Activated T-cell treated with anti-CD3 and anti-CD28 coated beads for 48 hours (primary cell): ENCODE data around the gene COMMD10.

Experiments used
- DNase-seq: peaks from one replicate; pipeline ENCODE4 v3.0.0-alpha.2; 2020; ENCODE audit warnings: low read depth

COMMD10 gene

GRCh38 chr5:116292321-116292720 is 207.5 kb downstream of the COMMD10 start:
- no peak for DNase-seq

- no peak for DNase-seq
Measured at GRCh38 chr5:116296335-116297072, 211.7 kb downstream of the COMMD10 start.

- DNase-seq, result no peak
Measured at GRCh38 chr5:116297296-116297814, 212.5 kb downstream of the COMMD10 start.

GRCh38 chr5:116299746-116300640 is 215.2 kb downstream of the COMMD10 start:
- no peak for DNase-seq

GRCh38 chr5:116301110-116301509 is 216.3 kb downstream of the COMMD10 start:
- DNase-seq, result no peak

GRCh38 chr5:116303340-116303739 is 218.5 kb downstream of the COMMD10 start:
- no peak for DNase-seq

- DNase-seq, result no peak
Measured at GRCh38 chr5:116303810-116304209, 219.0 kb downstream of the COMMD10 start.

- DNase-seq, result no peak
Measured at GRCh38 chr5:116305899-116306298, 221.1 kb downstream of the COMMD10 start.

- DNase-seq, result no peak
Measured at GRCh38 chr5:116306846-116307245, 222.0 kb downstream of the COMMD10 start.

GRCh38 chr5:116308391-116308790 is 223.6 kb downstream of the COMMD10 start:
- no peak for DNase-seq

- DNase-seq, result no peak
Measured at GRCh38 chr5:116313366-116313765, 228.5 kb downstream of the COMMD10 start.

GRCh38 chr5:116315531-116315930 is 230.7 kb downstream of the COMMD10 start:
- no peak for DNase-seq

- no peak for DNase-seq
Measured at GRCh38 chr5:116318091-116318854, 233.4 kb downstream of the COMMD10 start.

GRCh38 chr5:116320486-116320885 is 235.7 kb downstream of the COMMD10 start:
- no peak for DNase-seq

GRCh38 chr5:116329503-116329902 is 244.7 kb downstream of the COMMD10 start:
- no peak for DNase-seq

GRCh38 chr5:116340799-116341198 is 256.0 kb downstream of the COMMD10 start:
- DNase-seq, result no peak
